Peyer's patch (tissue), 4 donors: Measurements from ENCODE around the gene GPC6. TPM values are rescaled to one million over a fixed set of nuclear protein-coding genes. Genes with fewer than 3 reads are reported as not detected.

Source experiments
- DNase-seq, 3 donors: peaks; one replicate each; pipeline ENCODE4 v3.0.0-alpha.2; 2017 to 2019
- H3K27ac ChIP-seq, 4 donors: fragments of 200-600 bp; sonication (generic); one replicate each; pipeline ENCODE4 v1.5.1; 2016 to 2019
- H3K27me3 ChIP-seq, 2 donors: fragments of 200-600 bp; sonication (generic); one replicate each; pipeline ENCODE4 v1.5.1; 2019
- H3K36me3 ChIP-seq, 3 donors: fragments of 200-600 bp; sonication (generic); one replicate each; pipeline ENCODE4 v1.5.1; 2016 to 2019
- H3K4me1 ChIP-seq, 4 donors: fragments of 200-600 bp; sonication (generic); one replicate each; pipeline ENCODE4 v1.5.1; 2016 to 2019
- H3K4me3 ChIP-seq, 4 donors: fragments of 200-600 bp; sonication (generic); 1 replicate in 3 of 4; 2 replicates in 1 of 4; pipeline ENCODE4 v1.5.1; 2016 to 2019; ENCODE audit warnings: mild to moderate bottlenecking in 1 of 4
- H3K9me3 ChIP-seq, 4 donors: fragments of 200-600 bp; sonication (generic); one replicate each; pipeline ENCODE4 v1.5.1; 2016 to 2019; ENCODE audit warnings: mild to moderate bottlenecking in 1 of 4
- POLR2A ChIP-seq, 2 donors: fragments of 450-650 bp; IDR thresholded peaks; one replicate each; pipeline ENCODE4 v1.5.1; 2017; ENCODE audit warnings: antibody characterized with exemption in 2 of 2, mild to moderate bottlenecking in 2 of 2, moderate library complexity in 2 of 2
- total RNA-seq, 4 donors: library from RNA; depleted of rRNA; stranded (reverse); fragments of >200 nt; gene quantifications; one replicate each; pipeline ENCODE4 v1.1.0, GENCODE V29; 2016
- TF ChIP-seq, protein P1 (sequence below), 6 experiments: fragments of 450-650 bp in 4 of 6; fragments of 200-600 bp in 2 of 6; sonication (generic) in 1 of 6; IDR thresholded peaks; one replicate each; pipeline ENCODE4 v1.5.1; 2017 to 2019; ENCODE audit warnings: antibody characterized with exemption in 6 of 6, mild to moderate bottlenecking in 3 of 6, moderate library complexity in 1 of 6

The GPC6 gene
- total RNA-seq, 4 donors from 2014 or later, result 1.6 to 13.2 (median 2.6) TPM

DNA sequence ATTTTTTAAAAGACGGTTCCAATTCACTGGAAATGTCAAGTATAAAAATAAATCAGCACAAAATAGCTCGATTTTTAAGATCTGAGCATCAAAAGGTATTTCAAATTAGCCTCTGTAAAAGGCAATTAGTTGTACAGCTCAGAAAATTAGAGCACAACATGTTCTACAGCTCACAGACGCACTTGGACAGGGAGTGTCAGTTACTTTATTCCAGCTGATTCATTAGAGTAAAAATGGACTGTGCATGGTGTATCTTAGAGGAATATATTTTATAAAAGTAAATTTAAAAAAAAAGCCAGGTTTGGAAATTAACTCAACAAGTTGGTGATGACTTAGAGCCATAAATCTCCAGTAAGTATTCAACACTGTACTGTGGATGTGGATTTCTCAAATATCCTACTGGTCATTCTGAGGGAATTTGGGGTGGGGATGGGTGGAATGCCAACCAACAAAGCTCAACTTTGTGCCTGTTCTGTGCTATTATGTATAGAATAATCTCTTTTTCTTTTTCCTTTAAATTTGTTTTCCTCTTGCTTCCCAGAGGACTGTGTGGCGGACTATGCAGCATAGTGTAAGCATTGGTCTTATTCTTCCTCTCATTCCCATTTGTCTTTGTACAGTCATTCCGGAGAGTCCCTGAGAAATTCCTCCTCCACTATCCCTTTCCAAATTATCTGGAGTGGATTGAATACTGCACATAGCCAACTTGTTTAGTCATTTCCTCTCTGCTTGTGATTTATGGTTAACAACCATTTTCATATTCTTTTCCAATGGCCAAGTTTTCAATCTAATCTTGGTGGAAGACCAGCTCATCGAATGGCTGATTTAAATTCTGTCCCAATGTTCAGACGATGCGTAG lies 1083.6 kb downstream of the GPC6 start:
- H3K27me3 ChIP-seq, result no peaks in the 10 kb centered on the region
- no peak for DNase-seq
- H3K27ac ChIP-seq, result no peak overlapping the region
- H3K4me3 ChIP-seq, result no peak overlapping the region
- H3K9me3 ChIP-seq, result no peaks in the 10 kb centered on the region
- no peaks in the 10 kb centered on the region for H3K4me1 ChIP-seq
- no peaks in the 10 kb centered on the region for H3K36me3 ChIP-seq
- TF ChIP-seq, protein P1, sequence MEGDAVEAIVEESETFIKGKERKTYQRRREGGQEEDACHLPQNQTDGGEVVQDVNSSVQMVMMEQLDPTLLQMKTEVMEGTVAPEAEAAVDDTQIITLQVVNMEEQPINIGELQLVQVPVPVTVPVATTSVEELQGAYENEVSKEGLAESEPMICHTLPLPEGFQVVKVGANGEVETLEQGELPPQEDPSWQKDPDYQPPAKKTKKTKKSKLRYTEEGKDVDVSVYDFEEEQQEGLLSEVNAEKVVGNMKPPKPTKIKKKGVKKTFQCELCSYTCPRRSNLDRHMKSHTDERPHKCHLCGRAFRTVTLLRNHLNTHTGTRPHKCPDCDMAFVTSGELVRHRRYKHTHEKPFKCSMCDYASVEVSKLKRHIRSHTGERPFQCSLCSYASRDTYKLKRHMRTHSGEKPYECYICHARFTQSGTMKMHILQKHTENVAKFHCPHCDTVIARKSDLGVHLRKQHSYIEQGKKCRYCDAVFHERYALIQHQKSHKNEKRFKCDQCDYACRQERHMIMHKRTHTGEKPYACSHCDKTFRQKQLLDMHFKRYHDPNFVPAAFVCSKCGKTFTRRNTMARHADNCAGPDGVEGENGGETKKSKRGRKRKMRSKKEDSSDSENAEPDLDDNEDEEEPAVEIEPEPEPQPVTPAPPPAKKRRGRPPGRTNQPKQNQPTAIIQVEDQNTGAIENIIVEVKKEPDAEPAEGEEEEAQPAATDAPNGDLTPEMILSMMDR (IDR thresholded peaks at IDR 0.05), result no peak
- TF ChIP-seq POLR2A (IDR thresholded peaks at IDR 0.05), result no peak

DNA sequence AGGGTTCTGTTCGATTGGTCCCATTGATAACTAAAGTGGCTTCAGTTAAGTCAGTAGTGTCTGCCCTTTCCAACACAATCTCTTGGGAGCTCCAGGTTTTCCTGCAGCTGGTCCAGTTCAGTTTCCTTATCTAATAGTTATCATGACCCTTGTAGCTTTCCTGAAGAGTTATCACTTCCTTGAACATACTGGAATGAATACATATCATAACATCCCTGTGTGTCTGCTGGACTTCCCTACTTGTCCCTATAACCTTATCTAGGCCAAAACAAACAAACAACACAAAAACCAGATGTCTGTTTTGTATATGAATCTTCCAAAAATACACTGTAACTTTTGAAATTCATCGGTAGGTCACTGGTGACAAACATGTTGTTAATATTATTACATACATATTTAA lies 1085.3 kb downstream of the GPC6 start:
- Histone ChIP-seq H3K9me3 (no peaks in the 10 kb centered on the region), H3K4me3 (no peak overlapping the region), H3K27ac (no peak overlapping the region), H3K27me3 (no peaks in the 10 kb centered on the region), H3K36me3 (no peaks in the 10 kb centered on the region), H3K4me1 (no peaks in the 10 kb centered on the region)
- DNase-seq, result no peak
- TF ChIP-seq POLR2A (IDR thresholded peaks at IDR 0.05), result no peak
- TF ChIP-seq, protein P1 (IDR thresholded peaks at IDR 0.05), result no peak

DNA sequence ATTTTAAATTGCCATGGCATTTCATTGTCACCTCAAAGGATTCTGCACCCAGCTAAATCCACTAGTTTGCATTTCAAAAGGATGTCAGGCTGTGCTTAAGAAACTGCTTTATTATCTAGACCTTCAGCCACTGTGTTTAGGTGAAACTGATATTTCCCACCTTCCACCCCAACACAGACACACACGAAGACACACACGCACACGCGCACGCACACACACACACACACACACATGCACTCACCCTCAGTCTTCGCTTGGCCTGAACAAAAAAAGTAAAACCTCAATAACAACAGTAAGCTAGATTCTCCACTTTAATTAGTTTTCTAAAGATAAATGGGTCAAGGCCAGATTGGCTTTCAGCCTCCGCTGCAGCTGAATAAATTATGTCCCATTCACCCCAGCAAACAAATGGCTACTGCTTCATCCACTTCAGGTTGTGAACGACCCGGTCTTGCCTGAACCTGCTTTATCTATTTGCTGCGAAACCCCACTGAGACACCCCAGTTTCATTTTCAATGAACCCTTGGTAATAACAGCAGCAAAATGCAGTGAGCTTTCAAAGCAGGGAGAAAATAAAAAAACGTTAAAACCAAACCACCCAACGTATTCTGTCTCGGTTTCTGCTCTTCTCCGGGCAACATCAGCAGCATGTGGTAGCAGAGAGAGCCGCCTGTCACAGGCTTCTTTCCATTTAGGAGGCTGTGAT lies 1086.1 kb downstream of the GPC6 start:
- Histone ChIP-seq H3K4me1 (no peaks in the 10 kb centered on the region), H3K27ac (peak overlapping the region in 2 of 4 donors; percentile 15 to 22), H3K9me3 (no peaks in the 10 kb centered on the region), H3K27me3 (no peaks in the 10 kb centered on the region), H3K36me3 (no peaks in the 10 kb centered on the region), H3K4me3 (no peak overlapping the region)
- TF ChIP-seq, protein P1 (IDR thresholded peaks at IDR 0.05), result no peak
- no peak for TF ChIP-seq POLR2A (IDR thresholded peaks at IDR 0.05)
- no peak for DNase-seq

DNA sequence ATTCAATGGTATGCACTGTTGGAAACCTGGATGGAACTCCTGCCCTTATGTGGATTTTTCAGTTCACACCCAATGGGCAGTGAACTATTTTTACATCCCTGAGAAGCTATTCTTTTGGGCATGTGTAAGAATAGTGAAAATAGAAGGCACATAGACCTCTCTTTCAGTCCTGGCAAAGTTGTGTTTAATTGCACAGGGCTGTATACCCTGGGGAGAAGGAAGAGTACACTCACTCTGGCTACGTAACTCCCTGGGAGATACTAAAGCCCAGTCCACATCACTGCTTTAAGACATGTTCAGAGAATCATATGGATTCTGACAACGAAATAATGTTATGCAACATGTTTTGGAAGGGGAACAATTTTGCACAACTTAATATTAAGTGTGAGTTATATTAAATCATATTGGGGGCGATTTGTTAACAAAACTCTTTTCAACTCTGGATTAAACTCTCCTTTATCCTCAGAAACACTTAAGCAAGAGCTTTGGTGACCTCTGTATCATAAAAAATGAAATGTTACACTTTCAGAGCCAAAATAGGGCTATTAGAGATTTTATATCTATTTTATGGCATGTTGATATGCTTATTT lies 1086.8 kb downstream of the GPC6 start:
- Histone ChIP-seq H3K4me1 (no peaks in the 10 kb centered on the region), H3K36me3 (no peaks in the 10 kb centered on the region), H3K27ac (peak overlapping the region in 1 of 4 donors; percentile 15), H3K4me3 (no peak overlapping the region), H3K27me3 (no peaks in the 10 kb centered on the region), H3K9me3 (no peaks in the 10 kb centered on the region)
- TF ChIP-seq, protein P1 (IDR thresholded peaks at IDR 0.05), result no peak
- no peak for TF ChIP-seq POLR2A (IDR thresholded peaks at IDR 0.05)
- no peak for DNase-seq

DNA sequence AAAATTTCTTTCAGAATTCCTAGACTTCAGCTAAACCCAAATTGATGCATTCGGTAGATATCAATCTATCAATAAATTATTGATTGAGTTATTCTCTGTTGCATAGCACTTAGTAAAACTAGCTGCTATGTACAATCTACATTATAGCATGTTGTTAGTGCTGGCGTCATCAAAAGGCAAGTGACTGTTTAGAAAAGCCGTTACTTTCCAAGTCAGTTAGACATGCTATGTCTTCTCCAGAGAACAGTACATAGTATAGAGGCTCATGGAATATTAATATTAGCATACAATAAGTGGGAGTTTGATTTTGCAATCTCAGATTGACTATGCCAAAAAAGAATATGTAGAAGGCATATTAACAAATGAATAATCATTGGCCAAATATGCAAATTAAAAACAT lies 1087.3 kb downstream of the GPC6 start:
- no peaks in the 10 kb centered on the region for H3K36me3 ChIP-seq
- no peak for TF ChIP-seq POLR2A (IDR thresholded peaks at IDR 0.05)
- TF ChIP-seq, protein P1 (IDR thresholded peaks at IDR 0.05), result no peak
- H3K4me1 ChIP-seq, result no peaks in the 10 kb centered on the region
- no peaks in the 10 kb centered on the region for H3K9me3 ChIP-seq
- H3K27ac ChIP-seq, result no peak overlapping the region
- no peak for DNase-seq
- no peak overlapping the region for H3K4me3 ChIP-seq
- no peaks in the 10 kb centered on the region for H3K27me3 ChIP-seq
